T-helper 9 cell (primary cell): ENCODE data around the gene SEPHS2.
"Not testable (repeated sequence)": the region's sequence is repeated elsewhere in the genome, so short reads cannot be mapped to it uniquely, and the experiment has no call there.

Experiments used
- DNase-seq: peaks from one replicate; pipeline ENCODE4 v3.0.0-alpha.2; 2020

The SEPHS2 gene

DNA sequence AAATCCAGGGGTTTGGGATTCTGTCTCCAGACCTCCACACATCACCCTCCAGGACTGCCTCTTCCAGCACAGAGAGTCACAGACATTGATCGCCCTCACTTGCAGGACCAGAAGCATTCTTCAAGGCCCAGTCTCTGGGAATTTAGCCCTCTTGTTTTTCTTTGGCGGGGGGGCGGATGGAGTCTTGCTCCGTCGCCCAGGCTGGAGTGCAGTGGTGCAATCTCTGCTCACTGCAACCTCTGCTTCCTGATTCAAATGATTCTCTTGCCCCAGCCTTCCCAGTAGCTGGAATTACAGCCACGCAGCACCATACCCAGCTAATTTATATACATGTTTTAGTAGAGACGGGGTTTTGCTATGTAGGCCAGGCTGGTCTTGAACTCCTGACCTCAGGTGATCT is 18.4 kb upstream of the SEPHS2 start:
- no peak for DNase-seq

DNA sequence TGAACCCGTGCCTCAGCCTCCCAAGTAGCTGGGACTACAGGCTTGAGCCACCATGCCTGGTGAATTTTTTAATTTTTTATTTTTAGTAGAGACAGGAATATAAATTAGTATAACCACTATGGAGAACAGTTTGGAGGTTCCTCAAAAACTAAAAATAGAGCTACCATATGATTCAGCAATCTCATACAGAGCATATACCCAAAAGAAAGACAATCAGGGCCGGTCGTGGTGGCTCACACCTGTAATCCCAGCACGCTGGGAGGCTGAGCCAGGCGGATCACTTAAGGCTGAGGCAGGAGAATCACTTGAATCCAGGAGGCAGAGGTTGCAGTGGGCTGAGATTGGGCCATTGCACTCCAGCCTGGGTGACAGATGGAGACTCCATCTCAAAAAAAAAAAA is 15.8 kb upstream of the SEPHS2 start:
- DNase-seq, result not testable (repeated sequence)

DNA sequence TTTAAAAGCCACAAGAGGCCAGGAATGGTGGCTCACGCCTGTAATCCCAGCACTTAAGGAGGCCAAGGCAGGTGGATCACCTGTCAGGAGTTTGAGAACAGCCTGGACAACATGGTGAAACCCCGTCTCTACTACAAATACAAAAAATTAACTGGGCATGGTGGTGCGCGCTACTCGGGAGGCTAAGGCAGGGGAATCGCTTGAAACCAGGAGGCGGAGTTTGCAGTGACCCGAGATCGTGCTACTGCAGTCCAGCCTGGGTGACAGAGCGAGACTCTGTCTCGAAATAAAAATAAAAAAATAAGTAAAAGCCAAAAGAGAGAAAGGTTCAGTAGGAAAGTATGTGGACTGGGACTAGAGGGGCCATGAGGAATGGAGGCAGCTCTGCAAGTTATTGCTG is 13.8 kb upstream of the SEPHS2 start:
- DNase-seq, result no peak

DNA sequence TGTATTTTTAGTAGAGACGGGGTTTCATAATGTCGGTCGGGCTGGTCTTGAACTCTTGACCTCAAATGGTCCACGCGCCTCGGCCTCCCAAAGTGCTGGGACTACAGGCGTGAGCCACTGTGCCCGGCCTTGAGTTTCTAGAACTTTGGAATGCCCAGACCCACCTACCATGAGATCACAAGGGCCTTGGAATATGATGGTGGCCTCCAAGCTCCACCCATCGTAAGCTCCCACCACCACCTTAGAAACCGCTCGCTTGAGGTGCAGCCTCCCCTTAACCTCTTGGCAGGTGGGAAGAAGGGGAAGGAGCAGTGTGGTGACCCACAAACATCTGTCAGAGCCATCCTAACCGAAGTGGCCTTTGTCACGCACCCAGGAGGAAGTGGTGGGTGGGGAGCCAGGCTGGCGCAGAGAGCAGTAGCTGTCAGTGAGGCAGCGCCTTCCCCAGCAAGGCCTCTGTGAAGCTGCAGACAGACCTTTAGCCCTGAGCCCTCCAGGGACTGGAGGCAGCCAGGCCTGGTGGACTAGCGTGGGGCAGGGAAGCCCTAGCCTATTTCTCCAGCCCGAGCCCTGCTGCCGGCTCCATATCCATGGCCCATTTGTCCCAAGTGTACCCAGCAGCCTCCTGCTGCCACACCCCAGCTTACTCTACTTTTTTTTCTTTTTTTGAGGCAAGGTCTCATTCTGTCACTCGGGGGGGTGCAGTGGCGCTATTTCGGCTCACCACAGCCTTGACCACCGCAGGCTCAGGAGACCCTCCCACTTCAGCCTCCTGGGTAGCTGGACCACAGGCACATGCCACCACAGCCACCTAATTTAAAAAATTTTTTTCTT is 13.1 kb upstream of the SEPHS2 start:
- peak; percentile 48 for DNase-seq

DNA sequence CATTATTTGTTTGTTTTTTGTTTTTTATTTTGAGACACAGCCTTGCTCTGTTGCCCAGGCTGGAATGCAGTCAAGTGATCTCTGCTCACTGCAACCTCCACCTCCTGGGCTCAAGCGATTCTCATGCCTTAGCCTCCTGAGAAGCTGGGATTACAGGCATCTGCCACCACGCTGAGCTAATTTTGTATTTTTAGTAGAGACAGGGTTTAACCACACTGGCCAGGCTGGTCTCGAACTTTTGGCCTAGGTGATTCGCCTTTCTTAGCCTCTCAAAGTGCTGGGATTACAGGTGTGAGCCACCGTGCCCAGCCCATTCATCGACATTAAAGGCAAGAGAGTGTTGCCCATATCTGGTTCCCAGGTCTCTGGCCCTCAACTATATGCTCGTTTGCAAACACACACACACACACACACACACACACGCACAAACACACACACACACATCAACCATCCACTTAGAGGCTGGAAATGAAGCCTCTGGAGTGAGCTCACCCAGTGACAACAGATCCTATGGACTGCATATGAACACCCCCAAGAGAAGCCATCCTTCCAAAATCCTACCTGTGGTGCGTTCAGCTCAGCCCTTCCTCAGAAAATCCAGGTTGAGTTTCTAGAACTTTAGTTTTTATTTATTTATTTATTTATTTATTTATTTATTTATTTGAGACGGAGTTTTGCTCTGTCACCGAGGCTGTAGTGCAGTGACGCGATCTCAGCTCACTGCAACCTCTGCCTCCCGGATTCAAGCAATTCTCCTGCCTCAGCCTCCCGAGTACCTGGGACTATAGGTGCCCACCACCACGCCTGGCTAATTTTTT is 12.3 kb upstream of the SEPHS2 start:
- DNase-seq, result no peak

DNA sequence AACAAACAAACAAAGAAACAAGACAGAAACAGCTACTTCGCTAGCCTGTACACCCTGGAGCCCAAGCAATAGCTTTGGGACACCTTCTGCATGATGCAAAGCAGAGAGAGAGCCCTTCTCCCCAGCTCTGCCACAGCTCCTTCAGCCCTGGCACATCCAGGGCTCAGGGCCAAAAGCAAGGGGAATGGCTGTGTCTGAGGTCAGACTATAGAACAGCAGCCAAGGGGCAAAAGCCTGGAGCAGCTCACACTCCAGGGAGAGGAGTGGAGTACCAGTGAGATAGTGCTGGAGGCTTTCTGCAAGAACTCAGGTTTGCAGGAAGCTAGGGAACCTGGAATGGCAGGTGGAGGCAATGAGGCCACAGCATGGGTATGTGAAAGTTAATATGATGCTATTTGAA is 11.6 kb upstream of the SEPHS2 start:
- DNase-seq, result no peak

DNA sequence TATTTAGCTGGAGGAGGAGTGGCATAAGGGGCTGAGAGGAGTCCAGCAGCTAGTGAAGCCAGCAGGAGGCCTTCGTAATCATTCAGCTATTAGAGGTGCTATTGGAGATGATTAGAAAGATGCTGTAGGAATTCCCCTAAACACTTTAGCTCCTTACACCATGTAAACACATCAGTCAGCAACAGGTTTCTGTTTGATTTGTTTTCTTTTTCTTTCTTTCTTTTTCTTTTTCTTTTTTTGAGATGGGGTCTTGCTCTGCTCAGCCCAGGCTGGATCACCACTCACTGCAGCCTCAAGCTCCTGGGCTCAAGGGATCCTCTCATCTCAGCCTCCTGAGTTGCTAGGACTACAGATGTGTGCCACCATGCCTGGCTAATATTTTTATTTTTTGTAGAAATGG is 10.6 kb upstream of the SEPHS2 start:
- DNase-seq, result no peak

DNA sequence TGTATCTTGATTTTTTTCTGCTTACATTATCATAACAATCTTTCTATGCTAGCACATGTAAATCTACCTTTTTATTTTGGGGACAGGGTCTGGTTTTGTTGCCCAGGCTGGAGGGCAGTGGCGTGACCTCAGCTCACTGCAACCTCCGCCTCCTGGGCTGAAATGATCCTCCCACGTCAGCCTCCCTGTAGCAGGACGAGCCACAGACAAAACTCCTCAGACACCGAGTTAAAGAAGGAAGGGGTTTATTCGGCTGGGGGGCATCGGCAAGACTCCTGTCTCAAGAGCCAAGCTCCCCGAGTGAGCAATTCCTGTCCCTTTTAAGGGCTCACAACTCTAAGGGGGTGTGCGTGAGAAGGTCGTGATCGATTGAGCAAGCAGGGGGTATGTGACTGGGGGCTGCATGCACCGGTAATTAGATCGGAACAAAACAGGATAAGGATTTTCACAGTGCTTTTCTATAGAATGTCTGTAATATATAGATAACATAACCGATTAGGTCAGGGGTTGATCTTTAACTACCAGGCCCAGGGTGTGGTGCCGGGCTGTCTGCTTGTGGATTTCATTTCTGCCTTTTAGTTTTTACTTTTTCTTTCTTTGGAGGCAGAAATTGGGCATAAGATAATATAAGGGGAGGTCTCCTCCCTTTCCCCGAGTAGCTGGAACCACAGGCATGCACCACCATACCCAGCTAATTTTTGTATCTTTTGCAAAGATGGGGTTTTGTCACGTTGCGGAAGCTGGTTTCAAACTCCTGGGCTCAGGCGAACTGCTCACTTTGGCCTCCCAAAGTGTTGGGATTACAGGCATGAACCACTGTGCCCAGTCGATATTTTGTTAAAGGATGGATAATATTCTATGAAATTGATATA is 7.3 kb upstream of the SEPHS2 start:
- not testable (repeated sequence) for DNase-seq

DNA sequence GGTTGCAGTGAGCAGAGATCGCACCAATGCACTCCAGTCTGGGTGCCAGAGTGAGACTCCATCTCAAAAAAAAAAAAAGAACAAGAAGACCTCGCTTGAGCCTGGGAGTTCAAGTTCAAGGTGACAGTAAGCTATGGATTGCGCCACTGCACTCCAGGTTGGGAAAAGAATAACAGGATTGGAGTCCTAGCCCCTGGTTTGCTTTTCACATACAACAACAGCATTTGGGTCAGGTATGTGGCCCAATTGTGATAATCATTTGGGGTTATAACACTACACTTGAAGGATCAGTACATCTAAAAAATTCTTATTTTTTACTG is 3.4 kb upstream of the SEPHS2 start:
- DNase-seq, result no peak

DNA sequence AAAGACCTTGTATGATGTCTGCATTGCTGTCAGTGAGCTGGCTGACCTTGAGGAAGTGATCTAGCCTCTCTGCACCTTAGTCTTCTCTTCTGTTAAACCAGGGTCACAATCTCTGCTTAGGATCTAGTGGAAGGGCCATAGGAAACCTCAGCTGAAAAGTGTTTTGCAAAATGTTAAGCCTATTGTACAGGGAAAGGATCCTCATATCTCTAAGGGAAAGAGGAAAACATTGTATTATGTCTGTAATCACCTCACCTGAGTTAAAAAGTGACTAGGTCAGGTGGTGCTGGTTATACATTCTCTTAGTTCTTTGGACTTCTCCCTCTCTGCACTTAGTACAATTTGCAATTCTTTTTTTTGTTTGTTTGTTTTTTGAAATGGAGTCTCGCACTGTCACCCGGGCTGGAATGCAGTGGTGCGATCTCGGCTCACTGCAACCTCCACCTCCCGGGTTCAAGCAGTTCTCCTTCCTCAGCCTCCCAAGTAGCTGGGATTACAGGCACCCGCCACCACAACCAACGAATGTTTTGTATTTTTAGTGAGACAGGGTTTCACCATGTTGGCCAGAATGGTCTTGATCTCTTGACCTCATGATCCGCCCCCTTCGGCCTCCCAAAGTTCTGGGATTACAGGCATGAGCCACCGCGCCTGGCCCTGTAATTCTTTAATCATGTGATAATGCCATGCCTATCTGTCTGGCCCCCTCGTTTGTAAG is 2.0 kb upstream of the SEPHS2 start:
- DNase-seq, result no peak

DNA sequence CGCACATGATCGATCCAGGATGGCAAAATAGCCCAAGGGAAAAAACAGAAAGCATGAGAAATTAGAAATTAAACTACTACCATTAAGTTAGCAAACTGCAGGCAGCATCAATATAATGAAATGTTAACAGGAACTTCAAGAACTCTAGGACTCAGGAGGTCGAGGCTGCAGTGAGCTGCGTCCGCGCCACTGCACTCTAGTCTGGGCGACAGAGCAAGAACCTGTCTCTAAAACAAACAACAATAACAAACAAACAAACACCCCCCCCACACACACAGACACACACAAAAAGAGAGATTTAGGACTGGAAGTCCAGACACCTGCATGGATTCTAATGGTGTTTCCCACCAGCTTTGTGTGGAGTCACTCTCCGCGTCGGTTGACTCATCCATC is 525 bp upstream of the SEPHS2 start:
- no peak for DNase-seq

DNA sequence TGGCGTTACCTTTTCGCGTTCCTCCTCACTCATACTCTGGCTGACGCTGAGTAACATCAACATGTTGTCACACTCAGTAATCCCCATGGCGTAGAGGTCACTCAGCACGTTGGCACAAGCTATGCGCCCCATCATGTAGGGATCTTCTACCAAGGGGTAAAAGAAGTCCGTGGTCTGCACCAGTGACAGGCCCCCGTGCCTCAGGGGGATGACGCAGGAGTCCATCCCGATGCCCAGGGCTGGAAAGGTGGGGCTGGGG is 596 bp downstream of the SEPHS2 start:
- no peak for DNase-seq

DNA sequence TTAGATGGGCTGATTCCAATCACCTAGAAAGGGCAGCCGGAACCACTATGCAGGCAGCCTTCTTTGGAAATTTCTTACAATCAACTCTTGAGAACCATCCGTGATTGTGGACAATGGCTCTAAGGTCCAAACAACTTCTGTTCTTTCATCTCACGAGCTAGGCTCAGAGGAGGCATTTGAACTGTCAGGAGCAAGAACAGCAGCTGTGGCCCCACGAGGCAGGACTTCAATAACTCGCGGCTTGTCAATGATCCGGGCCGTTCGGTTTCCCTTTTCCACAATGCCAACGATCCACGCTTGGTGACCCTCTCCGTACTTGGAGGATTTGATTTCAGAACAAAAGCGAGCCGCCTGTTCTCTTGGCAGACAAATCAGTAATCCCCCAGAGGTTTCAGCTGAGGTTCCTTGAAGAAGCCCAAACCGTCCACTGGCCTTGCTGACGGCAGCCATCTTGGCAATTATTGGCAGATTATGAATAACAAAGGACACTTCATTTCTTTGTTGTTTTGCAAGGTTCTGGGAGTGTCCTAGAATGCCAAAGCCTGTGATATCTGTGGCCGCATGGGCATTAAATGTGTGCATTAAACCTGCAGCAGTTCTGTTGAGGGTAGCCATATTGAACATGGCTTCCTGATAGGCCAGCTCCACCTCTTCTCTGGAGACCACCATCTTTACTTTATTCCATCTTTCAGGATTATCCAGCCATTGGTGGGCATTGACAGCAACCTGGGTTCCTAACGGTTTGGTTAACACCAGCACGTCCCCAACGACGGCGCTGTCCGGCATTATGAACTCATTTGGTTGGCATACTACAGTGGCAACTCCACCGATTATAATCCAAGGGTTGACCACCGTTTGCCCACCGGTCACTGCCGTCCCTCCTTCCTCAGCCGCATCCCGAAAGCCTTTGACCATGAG is 1.2 kb downstream of the SEPHS2 start:
- DNase-seq, result no peak

DNA sequence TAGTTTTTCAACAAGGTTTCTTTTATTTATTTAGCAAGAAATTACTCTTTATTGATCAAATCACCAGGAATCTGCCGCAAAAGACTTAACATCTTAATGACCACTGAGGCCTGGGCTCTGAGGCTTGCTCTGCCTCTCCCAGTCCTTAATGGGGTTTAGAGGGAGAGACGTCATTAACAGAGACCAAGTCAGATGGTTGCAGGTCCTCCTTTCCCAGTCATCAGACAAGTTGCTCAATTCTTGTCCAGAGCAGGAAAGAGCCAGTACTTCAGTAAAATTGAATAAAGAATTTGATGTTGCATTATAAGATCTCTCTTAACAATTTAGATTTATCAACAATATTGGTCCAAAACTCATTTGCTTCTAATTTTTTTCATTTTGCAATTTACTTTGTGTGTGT is 2.0 kb downstream of the SEPHS2 start:
- DNase-seq, result no peak

DNA sequence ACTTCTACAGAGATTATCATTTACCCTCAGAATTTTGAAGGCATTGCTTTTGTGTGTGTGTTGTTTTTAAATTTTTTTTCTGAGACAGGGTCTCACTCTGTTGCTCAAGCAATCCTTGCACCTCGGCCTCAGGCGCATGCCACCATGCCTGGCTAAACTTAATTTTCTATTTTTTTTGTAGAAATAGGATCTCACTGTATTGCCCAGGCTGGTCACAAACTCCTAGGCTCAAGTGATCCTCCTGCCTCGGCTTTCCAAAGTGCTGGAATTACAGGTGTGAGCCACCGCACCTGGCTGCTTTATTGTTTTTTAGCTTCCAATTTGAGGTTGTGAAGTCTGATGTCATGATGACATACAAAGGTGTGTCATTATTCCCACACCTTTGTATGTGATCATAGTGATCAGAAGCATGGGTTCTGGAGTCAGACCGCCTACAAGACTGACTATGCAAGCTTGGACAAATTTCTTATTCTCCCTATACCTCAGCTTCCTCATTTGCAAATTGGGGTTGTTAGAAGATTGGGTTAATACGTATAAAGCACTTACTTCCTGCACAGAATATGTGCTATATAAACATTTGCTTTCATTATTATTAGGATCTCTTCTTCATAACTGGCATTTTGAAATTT is 5.8 kb downstream of the SEPHS2 start:
- DNase-seq, result no peak

DNA sequence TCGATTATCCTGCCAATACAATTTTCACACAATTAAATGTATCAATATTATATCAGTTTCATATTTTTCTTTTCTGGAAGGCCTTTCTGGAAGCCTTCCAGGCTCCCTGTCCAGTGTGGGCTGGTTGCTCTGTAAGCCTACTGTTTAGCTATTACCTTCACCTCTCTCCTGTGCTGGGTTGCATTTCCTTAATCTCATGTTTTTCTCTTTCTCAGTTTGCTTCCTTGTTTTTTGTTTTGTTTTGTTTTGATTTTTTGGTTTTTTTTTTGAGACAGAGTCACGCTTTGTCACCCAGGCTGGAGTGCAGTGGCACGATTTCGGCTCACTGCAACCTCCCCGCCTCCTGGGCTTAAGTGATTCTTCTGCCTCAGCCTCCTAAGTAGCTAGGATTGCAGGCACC is 6.8 kb downstream of the SEPHS2 start:
- no peak for DNase-seq

DNA sequence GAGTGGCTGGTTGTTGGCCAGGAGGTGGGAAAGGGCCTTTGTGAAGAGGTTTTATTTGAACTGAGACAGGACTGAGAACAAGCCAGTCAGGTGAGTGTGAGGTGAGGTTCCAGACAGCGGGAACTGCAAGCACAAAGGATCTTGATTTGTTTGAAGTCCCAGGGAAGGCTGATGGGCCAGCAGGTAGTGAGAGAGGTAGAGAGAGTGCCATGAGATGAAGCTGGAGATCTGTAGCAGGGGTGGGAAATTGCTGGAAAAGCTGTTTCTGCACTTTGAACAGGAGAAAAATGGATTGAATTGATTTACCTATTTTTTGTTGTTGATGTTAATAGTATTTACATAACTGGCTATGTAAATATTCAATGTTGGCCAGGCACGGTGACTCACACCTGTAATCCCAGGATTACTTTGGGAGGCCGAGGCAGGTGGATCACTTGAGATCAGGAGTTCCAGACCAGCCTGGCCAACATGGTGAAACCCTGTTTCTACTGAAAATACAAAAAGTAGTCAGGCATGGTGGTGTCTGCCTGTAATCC is 8.1 kb downstream of the SEPHS2 start:
- DNase-seq, result no peak

DNA sequence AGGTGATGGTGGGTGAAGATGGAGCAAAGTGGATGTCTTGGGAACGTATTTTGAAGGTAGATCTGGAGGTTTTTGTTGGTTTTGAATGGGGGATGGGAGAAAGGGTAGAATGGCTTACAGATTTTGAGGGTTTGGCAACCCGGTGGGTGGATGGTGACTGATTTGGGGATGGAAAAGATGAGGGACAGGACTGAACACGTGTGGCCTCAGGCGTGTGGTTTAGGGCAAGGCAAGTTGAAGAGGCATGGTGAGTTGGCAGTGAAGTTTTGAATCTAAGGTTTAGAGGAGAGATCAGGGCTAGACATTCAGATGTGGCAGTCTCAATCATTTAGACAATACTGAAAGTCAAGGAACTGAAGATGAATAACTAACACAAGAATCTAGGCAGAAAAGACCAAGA is 10.8 kb downstream of the SEPHS2 start:
- DNase-seq, result no peak

DNA sequence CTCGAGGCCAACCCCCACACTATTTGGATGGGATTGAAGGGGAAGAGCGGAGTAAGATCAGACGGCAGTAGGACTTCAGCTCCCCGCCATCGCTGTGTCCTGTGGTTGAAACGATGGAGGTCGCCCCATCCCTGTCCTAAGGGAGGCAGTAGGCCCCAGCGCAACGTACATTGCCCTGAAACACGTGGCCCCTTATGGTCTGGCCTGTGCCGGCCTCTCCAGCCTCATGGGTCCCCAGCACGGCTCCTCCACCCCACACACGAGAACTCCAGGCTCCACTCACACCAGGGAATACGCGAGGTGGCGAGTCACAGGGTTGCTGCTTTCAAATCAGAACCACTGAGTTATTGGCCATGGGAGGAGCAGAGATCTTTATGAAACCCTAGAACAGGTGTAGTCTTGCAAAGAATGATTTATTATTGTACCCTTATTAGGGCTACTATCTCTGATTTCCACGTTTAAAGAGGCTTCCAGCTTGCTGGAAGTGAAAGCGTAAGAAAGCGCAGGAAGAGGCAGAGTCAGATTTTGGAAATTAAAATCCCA is 15.2 kb downstream of the SEPHS2 start:
- DNase-seq, result no peak

DNA sequence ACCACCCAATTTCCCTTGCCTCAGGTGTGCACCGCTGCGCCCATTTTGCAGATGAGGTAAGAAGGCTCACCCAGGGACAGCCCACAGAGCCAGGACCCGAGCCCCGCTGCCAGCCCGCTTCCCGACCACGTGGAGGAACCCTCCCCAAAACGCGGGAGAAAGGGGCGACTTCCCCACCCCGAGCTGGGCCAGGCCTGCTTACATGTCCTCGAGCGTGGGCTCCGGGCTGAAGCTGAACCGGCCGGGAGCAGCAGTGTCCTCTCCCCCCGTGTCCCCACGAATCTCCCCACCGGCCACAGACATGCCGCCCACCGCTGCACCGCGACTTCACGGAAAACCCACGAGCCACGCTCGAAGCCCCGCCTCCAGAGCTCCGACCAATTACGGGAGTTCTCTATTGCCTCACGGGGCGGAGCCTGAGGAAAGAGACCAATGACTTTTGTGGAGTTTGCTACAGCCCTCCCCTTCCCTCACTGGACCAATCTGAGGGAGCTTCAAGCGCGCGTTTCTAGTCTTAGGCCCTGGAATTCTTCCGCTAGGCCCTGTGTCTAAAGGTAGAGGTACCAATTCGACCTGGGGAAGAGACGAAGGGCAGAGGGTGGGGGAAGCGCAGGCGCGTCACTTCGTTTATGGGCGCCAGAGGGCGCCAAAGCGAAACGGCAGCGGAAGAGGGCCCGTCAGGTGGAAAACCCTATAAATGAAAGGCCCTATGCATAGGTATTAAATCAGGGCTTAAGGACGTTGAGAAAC is 15.8 kb downstream of the SEPHS2 start, which contains the start of gene DCTPP1:
TSS of gene DCTPP1 (minus strand) at position 353 of the 750 bp plus-strand sequence. CDS start at position 303, 50 bp downstream.
- peak; percentile 90 for DNase-seq
